HEK293 (cell line): ENCODE measurements around the gene ATAT1.

Experiments
- CTCF ChIP-seq: fragments of 450-650 bp; formaldehyde crosslinking; IDR thresholded peaks from 2 replicates; pipeline ENCODE4 v1.5.1; 2016; ENCODE audit warnings: missing biosample characterization, missing genetic modification characterization
- WT1 ChIP-seq: fragments of 450-650 bp; formaldehyde crosslinking; IDR thresholded peaks from 2 replicates; pipeline ENCODE4 v1.5.1; 2016; ENCODE audit warnings: missing biosample characterization, missing genetic modification characterization
- YY1 ChIP-seq: fragments of 450-650 bp; formaldehyde crosslinking; IDR thresholded peaks from 2 replicates; pipeline ENCODE4 v1.5.1; 2018; ENCODE audit warnings: missing biosample characterization, missing genetic modification characterization
- ZBTB6 ChIP-seq: fragments of 450-650 bp; formaldehyde crosslinking; IDR thresholded peaks from 2 replicates; pipeline ENCODE4 v1.5.1; 2017; ENCODE audit warnings: missing biosample characterization, missing genetic modification characterization
- ZBTB8A ChIP-seq: fragments of 450-650 bp; formaldehyde crosslinking; IDR thresholded peaks from 2 replicates; pipeline ENCODE4 v1.5.1; 2016; ENCODE audit warnings: missing biosample characterization, missing genetic modification characterization
- ZFP3 ChIP-seq: fragments of 450-650 bp; formaldehyde crosslinking; IDR thresholded peaks from 2 replicates; pipeline ENCODE4 v1.5.1; 2016; ENCODE audit warnings: low read depth, missing biosample characterization, missing genetic modification characterization
- ZNF114 ChIP-seq: fragments of 450-650 bp; formaldehyde crosslinking; IDR thresholded peaks from 2 replicates; pipeline ENCODE4 v1.5.0; 2017; ENCODE audit warnings: missing biosample characterization, missing genetic modification characterization
- ZNF121 ChIP-seq: fragments of 450-650 bp; formaldehyde crosslinking; IDR thresholded peaks from 2 replicates; pipeline ENCODE4 v1.5.1; 2016; ENCODE audit warnings: missing biosample characterization, missing genetic modification characterization
- ZNF2 ChIP-seq: fragments of 450-650 bp; formaldehyde crosslinking; IDR thresholded peaks from 2 replicates; pipeline ENCODE4 v1.5.1; 2016; ENCODE audit warnings: missing biosample characterization, missing genetic modification characterization
- ZNF24 ChIP-seq: fragments of 450-650 bp; formaldehyde crosslinking; IDR thresholded peaks from 2 replicates; pipeline ENCODE4 v1.5.1; 2016; ENCODE audit warnings: missing biosample characterization, missing genetic modification characterization
- ZNF510 ChIP-seq: fragments of 450-650 bp; formaldehyde crosslinking; IDR thresholded peaks from 2 replicates; pipeline ENCODE4 v1.5.1; 2018; ENCODE audit warnings: mild to moderate bottlenecking, missing genetic modification characterization, missing biosample characterization; ENCODE audit not compliant: insufficient replicate concordance
- ZNF600 ChIP-seq: fragments of 450-650 bp; formaldehyde crosslinking; IDR thresholded peaks from 2 replicates; pipeline ENCODE4 v1.5.1; 2016; ENCODE audit warnings: missing biosample characterization, missing genetic modification characterization

DNA sequence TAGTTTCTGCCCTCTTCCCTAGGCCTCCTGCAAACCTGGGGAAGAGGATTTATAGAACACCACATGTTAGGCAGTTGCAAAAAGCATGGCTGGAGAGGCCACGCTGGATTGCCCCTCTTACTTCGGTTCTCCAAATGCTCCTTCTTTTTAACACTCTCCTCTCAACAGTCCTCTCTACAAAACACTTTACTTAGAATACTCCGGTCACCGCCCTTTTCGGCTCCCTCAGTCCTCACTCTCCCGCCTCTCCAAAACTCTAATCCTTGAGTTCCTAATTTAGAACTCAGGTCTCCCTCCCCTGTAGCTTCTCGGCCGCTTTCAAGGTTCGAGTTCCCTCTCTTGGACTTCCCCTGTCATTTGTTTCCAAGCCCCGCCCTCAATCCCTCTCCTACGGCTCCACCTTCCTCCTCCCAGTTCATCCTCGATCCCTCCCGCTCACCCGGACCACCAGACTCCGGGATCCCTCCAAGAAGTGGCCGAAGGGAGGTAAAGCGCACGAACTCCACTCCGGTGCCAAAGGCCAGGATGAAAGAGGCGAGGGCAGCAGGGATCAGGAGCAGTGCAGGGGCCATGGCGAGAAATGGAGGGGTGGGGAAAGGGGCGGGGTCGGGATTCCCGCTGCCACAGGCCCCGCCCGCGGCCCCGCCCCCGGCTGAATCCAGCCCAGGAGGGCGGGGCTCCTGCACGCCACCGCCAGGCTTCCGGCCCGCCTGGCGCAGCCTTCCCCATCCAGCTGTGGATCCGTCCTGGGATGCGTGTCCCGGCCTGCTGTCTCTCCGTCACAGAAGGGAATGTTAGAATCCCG is 63.9 kb downstream of the ATAT1 start, which contains the start of gene NRM:
- TF ChIP-seq ZNF24 (no peak), YY1 (tag by site-specific recombination) (0 out of 2 replicates have a peak, but pooled peaks have one; percentile 28), ZNF121 (tag by site-specific recombination) (no peak), CTCF (no peak), ZFP3 (tag by site-specific recombination) (no peak), ZBTB8A (tag by site-specific recombination) (no peak), WT1 (tag by site-specific recombination) (no peak), ZNF114 (tag by site-specific recombination) (no peak), ZNF2 (peak; percentile 43; the same call in 1 of the 2 replicates), ZNF600 (tag by site-specific recombination) (peak; percentile 82), ZNF510 (tag by site-specific recombination) (no peak), ZBTB6 (tag by site-specific recombination) (no peak)
